H1 (cell line): ENCODE measurements around the gene ACAD10.

Source experiments
- CEBPB ChIP-seq: IDR thresholded peaks from 2 replicates; pipeline ENCODE4 v1.6.1; 2012; ENCODE audit warnings: low read depth, low read length
- EP300 ChIP-seq, 2 experiments: IDR thresholded peaks; 1 replicate in 1 of 2; 2 replicates in 1 of 2; pipeline ENCODE4 v1.6.1; 2011 to 2012; ENCODE audit warnings: low read depth in 2 of 2, low read length in 2 of 2, mild to moderate bottlenecking in 2 of 2, borderline replicate concordance in 1 of 2, inconsistent platforms in 1 of 2, moderate library complexity in 1 of 2
- EZH2 ChIP-seq: fragments of 200-600 bp; sonication (generic); IDR thresholded peaks from 2 replicates; pipeline ENCODE4 v1.7.1; 2012; ENCODE audit warnings: low read depth, mild to moderate bottlenecking, moderate library complexity, low read length, inconsistent platforms; ENCODE audit not compliant: severe bottlenecking
- GABPA ChIP-seq: IDR thresholded peaks from 2 replicates; pipeline ENCODE4 v1.6.1; 2011; ENCODE audit warnings: mild to moderate bottlenecking, low read length, moderate library complexity, borderline replicate concordance; ENCODE audit not compliant: insufficient read depth
- RBBP5 ChIP-seq: IDR thresholded peaks from 2 replicates; pipeline ENCODE4 v1.7.1; 2012; ENCODE audit warnings: low read depth, mild to moderate bottlenecking, inconsistent platforms, low read length, moderate library complexity, borderline replicate concordance
- SIX5 ChIP-seq: IDR thresholded peaks from 2 replicates; pipeline ENCODE4 v1.6.1; 2011; ENCODE audit warnings: mild to moderate bottlenecking, low read depth, low read length
- SP1 ChIP-seq: IDR thresholded peaks from 2 replicates; pipeline ENCODE4 v1.6.1; 2011; ENCODE audit warnings: low read depth, low read length
- SRF ChIP-seq: IDR thresholded peaks from 2 replicates; pipeline ENCODE4 v1.6.1; 2011; ENCODE audit warnings: mild to moderate bottlenecking, low read depth, low read length, moderate library complexity
- SUZ12 ChIP-seq: fragments of 200-600 bp; sonication (generic); IDR thresholded peaks from 2 replicates; pipeline ENCODE4 v1.6.1; 2012; ENCODE audit warnings: mild to moderate bottlenecking, inconsistent platforms, low read length, moderate library complexity, mixed read lengths
- TEAD4 ChIP-seq: IDR thresholded peaks from 2 replicates; pipeline ENCODE4 v1.6.1; 2012; ENCODE audit warnings: low read depth, low read length, inconsistent platforms, mixed read lengths
- TF ChIP-seq, protein P1 (sequence below), 3 experiments: IDR thresholded peaks; 1 replicate in 2 of 3; 2 replicates in 1 of 3; pipeline versions ENCODE4 v1.5.1 to v1.6.1; 2011; ENCODE audit warnings: low read length in 3 of 3, mild to moderate bottlenecking in 3 of 3, inconsistent platforms in 2 of 3, low read depth in 1 of 3, moderate library complexity in 1 of 3; ENCODE audit not compliant: insufficient read depth in 1 of 3; ENCODE audit errors: control extremely low read depth in 1 of 3
- TF ChIP-seq, protein P2 (sequence below): IDR thresholded peaks from 2 replicates; pipeline ENCODE4 v1.6.1; 2012; ENCODE audit warnings: inconsistent platforms

DNA sequence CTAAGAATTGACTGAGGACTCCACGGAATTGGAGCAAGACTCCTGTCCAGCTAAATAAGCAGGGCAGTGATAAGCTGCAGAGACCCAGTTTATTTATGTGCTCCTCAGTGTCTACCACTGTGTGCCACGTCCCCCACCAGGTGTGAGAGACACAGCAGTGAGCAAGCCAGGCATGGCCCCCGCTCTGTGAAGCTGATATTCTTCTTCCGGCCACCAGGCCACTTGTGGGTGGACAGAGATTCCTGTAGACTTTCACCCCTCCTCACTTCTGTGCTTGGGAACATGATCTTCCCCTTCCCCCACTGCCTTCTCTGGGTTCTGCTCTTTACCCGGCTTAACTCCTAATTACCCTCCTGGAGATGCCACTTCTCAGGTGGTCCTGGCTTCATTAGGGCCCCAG, 21.4 kb upstream of the ACAD10 start:
- TF ChIP-seq RBBP5 (no peak), EP300 (IDR thresholded peaks at IDR 0.05; ENCODE audit: borderline replicate concordance in 1 of 2, low read depth in 2 of 2, low read length in 2 of 2) (no peak), TEAD4 (no peak), GABPA (no peak), SP1 (no peak), SRF (no peak), EZH2 (no peak), CEBPB (no peak), SIX5 (no peak), SUZ12 (no peak)
- TF ChIP-seq, protein P1, sequence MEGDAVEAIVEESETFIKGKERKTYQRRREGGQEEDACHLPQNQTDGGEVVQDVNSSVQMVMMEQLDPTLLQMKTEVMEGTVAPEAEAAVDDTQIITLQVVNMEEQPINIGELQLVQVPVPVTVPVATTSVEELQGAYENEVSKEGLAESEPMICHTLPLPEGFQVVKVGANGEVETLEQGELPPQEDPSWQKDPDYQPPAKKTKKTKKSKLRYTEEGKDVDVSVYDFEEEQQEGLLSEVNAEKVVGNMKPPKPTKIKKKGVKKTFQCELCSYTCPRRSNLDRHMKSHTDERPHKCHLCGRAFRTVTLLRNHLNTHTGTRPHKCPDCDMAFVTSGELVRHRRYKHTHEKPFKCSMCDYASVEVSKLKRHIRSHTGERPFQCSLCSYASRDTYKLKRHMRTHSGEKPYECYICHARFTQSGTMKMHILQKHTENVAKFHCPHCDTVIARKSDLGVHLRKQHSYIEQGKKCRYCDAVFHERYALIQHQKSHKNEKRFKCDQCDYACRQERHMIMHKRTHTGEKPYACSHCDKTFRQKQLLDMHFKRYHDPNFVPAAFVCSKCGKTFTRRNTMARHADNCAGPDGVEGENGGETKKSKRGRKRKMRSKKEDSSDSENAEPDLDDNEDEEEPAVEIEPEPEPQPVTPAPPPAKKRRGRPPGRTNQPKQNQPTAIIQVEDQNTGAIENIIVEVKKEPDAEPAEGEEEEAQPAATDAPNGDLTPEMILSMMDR (IDR thresholded peaks at IDR 0.05; ENCODE audit: control extremely low read depth in 1 of 3, insufficient read depth in 1 of 3, low read depth in 1 of 3, low read length in 3 of 3): peak in 1 of 3 experiments; percentile 5; a peak in 1 of 4 replicates
- TF ChIP-seq, protein P2, sequence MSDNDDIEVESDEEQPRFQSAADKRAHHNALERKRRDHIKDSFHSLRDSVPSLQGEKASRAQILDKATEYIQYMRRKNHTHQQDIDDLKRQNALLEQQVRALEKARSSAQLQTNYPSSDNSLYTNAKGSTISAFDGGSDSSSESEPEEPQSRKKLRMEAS: no peak
